A172 (cell line): Measurements from ENCODE around the gene PDZD4. TPM values are rescaled to one million over a fixed set of nuclear protein-coding genes. Genes with fewer than 3 reads are reported as not detected.

ENCODE experiments used
- DNase-seq: peaks from one replicate; pipeline ENCODE4 v3.0.0-alpha.2; 2015; ENCODE audit warnings: low spot score
- total RNA-seq: library from RNA; depleted of rRNA; stranded (reverse); fragments of >200 nt; shearing (Covaris generic); gene quantifications from 2 replicates; pipeline ENCODE4 v1.2.3, GENCODE V29; 2014

The PDZD4 gene
- total RNA-seq, 1 experiment from 2014 or later, result 8.2 TPM

DNA sequence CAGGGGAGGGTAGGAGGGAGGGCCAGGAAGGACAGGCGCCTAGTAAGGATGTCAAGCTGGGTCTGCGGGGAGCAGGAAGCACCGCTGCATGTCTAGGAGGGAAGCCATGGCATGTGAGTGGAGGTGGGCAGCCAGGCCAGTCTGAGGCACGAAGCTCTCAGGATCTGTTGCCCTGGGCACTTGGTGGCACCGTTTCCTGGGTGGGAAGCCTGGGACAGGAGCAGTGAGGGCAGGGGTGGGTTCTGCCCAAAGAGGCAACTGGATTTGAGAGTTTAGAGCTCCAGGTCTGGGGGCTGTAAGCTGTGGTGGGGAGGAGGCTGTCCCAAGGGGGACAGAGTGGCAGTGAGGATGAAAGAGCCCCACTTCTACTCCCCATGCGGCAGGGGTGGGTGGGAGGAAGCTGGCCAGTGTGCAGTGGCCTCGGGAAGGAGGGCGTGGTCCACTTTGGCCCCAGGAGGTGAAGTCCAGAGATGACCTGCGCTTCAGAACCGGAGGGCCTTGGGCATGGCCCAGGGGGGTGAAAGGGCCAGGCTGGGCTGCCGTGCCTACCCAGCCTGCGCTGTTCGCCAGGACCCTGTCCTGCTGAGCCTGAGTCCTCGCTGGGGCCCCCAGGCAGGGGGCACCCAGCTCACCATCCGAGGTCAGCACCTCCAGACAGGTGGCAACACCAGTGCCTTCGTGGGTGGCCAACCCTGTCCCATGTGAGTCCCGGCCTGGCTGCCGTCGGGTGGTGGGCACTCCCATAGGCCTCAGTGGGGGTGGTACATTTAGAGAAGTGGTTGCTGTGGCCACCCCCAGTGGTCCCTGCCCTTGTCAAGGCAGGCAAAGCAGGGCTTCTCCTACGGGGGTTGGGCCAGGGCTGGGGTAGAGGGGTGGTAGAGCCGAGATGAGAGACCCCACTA is 57.8 kb downstream of the PDZD4 start:
- no peak for DNase-seq

DNA sequence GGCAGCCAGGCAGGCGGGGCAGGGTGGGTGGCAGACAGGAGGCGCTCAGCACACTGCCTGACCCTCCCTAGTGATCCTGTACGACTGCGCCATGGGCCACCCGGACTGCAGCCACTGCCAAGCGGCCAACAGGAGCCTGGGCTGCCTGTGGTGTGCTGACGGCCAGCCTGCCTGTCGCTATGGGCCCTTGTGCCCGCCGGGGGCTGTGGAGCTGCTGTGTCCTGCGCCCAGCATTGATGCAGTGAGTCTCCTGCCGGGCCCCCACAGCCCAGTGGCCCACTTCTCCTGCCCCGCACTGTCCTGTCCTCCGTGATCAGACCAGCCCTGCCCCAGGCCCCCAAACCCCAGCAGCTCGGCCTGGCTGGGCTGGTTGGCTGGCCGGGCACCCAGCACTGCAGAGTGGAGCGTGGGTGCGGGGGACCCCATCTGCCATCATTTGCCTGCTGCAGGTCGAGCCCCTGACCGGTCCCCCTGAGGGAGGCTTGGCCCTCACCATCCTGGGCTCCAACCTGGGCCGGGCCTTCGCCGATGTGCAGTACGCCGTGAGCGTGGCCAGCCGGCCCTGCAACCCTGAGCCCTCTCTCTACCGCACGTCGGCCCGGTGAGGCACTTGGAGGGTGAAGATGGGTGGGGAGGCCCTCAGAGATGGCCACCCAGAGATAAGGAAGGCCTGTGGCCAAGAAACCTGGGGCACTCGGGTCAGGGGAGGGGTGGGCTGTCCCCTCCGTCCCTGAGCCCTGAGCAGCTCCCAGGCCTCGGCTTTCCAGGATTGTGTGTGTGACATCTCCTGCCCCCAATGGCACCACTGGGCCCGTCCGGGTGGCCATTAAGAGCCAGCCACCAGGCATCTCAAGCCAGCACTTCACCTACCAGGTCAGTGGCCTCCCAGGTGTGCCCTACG is 58.7 kb downstream of the PDZD4 start:
- no peak for DNase-seq

GRCh38 chrX:153770601-153771414 is 59.5 kb downstream of the PDZD4 start:
- no peak for DNase-seq

DNA sequence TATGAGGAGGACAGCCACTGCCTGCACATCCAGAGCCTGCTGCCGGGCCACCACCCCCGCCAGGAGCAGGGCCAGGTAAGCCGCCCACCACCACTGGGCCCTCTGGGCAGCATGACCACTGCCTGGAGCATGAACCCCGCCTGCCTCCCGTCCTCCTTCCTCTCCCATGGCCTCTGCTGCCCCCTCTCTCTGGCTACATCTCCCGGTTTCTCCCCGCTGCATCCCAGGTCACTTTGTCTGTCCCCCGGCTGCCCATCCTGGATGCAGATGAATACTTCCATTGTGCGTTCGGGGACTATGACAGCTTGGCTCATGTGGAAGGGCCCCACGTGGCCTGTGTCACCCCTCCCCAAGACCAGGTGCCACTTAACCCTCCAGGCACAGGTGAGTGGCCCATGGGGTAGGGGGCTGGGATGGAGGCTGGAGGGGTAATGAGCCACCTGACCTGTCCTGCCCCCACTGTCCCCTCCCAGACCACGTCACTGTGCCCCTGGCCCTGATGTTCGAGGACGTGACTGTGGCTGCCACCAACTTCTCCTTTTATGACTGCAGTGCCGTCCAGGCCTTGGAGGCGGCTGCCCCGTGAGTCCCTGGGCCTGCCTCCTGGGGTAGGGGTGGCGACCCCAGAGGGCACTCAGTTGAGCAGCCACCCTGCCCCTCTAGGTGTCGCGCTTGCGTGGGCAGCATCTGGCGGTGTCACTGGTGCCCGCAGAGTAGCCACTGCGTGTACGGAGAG is 60.3 kb downstream of the PDZD4 start:
- no peak for DNase-seq

GRCh38 chrX:153769158-153769864 is 61.0 kb downstream of the PDZD4 start:
- DNase-seq, result no peak

DNA sequence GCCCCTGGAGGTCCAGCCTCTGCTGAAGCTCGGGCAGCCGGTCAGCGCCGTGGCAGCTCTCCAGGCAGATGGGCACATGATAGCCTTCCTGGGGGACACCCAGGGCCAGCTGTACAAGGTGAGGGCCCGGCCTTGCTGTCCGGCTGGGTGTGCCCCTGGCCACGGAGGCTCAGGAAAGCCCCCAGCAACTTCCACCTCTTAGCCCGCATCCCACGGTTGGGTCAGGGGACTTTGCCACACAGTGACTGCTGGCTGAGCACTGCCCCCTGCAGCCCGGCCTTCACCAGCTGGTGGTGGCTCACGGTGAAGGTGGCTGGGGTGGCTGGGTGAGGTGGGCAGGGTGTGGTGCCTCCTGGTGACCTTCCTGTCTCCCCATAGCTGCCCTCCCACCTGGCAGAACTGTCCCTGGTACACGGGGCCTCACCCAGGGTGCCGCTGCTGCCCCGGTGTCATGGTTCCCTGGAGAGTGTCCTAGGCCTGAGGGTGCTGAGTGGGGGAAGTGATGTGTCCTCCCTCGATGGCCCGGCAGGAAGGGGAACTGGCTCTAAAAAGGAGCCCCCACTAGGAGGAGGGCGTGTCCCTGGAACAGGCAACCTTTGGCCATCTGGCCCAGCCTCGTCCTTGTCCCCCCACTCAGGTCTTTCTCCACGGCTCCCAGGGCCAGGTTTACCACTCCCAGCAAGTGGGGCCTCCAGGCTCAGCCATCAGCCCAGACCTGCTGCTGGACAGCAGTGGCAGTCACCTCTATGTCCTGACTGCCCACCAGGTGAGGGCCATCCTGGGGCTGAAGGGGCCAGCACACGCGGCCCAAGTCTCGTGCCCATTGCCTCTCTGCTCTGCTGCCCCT is 61.8 kb downstream of the PDZD4 start:
- DNase-seq, result no peak

DNA sequence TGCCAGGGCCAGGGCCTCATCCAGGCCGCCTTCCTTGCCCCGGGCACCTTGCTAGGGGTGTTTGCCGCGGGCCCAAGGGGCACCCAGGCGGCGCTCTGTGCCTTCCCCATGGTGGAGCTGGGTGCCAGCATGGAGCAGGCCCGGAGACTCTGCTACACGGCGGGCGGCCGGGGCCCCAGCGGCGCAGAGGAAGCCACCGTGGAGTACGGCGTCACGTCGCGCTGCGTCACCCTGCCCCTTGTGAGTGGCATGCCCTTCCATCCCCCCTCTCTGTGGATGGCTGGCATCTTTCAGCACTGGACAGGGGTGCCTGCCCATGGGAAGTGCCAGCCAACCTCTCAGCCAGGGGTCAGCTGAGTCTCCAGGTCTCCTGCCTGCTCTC is 62.7 kb downstream of the PDZD4 start:
- DNase-seq, result no peak

GRCh38 chrX:153766871-153767673 is 63.3 kb downstream of the PDZD4 start:
- DNase-seq, result no peak

DNA sequence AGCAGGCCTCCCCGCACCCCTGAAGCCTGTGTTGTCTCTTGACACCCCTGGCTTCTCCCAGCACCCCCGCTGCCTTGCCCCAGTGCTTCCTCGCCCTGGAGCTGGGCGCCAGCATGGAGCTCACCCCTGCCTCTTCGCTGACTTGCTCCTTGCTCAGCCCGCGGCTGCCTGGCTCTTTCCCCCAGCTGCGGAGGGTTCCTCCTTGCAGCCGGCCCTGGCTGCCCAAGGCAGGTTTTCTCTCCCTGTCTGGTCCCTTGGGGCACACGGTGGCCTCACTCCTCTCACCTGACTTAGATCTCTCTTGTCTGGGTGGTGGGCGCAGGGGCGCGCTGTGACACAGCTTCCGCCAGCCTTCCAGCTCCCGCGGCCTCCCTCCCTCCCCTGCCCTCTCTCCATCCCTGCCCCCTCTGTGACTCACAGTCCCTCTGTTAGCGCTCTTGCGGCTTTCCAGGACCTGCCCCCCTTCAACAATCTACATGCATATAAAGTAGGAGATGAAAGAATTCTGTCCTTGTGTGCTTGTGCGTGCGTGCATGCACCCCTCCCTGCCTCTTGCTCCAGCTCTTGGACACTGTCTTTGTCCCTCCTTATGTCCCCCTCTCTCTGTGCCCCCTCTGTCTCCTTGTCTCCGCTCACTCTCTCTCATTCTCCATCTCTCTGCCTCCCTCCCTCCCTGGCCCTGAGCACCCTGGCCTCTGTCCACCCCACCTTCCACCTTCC is 64.1 kb downstream of the PDZD4 start:
- peak; percentile 79 for DNase-seq

GRCh38 chrX:153765138-153766079 is 64.9 kb downstream of the PDZD4 start:
- peak; percentile 26 for DNase-seq

DNA sequence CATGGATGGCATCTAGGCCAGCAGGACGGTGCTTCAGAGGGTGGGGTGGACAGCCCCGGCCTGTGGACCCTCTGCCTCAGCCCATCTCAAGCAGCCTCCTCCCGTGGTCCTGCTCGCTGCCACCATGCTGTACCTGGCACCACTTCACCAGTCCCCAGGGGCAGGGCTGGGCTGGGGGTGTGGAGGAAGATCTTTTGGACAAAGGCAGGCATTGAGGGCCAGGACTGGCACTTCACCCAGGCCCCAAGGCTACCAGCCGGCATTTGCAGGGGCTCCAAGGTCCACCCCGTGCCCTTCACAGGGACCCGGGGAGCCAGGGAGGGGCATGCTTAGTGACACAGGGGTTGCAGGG is 65.6 kb downstream of the PDZD4 start:
- no peak for DNase-seq

- DNase-seq, result peak; percentile 80
Observed at GRCh38 chrX:153763989-153764755, 66.2 kb downstream of the PDZD4 start, which contains the start of gene PLXNB3. TSS of gene PLXNB3 (plus strand) at chrX:153764249. CDS start at chrX:153765536, 1,287 bp downstream.

DNA sequence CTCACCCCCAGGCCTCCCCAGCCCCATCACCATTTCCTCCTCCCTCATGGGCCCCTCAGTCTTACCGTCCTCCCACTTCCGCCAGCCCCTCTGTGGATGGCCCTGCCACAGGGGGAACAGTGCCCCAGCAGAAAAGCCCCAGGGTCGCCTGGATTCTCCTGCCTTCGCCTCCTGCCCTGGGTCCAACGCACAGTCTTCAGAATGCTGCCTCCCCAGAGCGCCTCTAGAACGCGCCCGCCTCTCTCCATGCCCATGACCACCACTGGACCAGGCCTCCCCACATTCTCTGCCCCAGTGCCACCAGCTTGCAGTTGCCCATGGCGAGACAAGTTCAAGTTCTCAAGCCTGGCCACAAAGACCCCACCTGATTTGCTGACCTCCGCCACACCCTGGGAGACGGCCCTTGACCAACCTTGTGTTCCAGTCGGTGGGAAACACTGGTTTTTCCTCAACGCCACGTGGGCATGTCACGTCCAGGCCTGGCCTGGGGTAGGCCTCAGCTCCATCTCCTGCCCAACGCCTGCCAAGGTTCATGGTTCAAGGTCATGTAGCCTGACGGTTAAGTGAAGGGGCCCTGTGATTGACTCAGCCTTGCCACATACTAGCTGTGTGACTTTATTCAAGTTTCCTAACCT is 66.9 kb downstream of the PDZD4 start:
- DNase-seq, result no peak

DNA sequence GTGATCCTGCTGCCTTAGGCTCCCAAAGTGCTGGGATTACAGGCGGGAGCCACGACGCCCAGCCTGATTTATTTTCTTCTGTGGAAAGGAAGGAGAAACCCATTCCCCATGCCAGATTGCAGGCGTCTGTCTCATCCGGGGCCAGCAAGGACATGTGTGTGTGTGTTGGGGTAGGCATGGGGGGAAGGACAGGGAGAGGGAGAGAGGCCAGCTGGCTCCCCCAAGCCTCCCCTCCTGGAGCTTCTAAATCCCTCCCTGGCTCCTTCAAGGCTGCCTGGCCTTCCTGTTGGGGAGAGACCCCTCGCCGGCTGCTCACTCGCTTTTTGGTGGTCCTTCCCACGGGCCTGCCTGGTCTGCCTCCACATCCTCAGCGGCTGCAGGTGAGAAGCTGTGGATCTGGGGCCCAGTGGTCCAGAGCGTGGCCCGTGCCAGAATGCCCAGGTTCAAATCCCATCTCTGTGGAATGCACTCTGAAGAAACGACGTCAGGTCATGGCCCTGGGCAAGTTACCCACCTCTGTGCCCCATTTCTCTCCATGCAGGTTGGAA is 67.6 kb downstream of the PDZD4 start:
- DNase-seq, result no peak

DNA sequence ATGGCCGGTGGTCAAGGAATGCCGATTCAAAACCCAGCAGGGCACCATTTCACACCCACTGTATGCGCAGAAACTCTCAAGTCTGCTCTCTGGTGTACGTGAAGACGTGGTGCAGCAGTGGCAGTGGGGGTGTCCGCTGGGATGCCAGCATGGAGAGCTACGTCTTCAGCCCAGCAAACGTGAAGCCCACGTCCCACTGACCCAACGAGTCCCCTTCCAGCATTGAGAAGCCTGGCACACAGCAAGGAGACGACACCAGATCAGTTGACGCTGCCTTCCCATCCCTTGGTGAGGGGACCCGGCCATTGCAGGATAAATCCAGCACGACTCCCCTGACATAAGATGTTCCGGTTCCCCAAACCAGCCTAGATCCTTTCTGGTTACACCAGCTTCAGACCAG is 68.5 kb downstream of the PDZD4 start:
- DNase-seq, result no peak
